Liver (tissue), 9 donors: ENCODE measurements around the gene EYA3. TPM values are rescaled to one million over a fixed set of nuclear protein-coding genes. Genes with fewer than 3 reads are reported as not detected.

Source experiments
- DNase-seq: peaks from one replicate; pipeline ENCODE4 v3.0.0-alpha.2; 2017; ENCODE audit warnings: low spot score
- H3K27ac ChIP-seq, 2 donors: one replicate each; pipeline ENCODE4 v1.7.0; 2013; ENCODE audit warnings: inconsistent platforms in 2 of 2, low read length in 2 of 2, control low read depth in 1 of 2, low read depth in 1 of 2, mild to moderate bottlenecking in 1 of 2
- H3K27me3 ChIP-seq, 4 donors: one replicate each; pipeline versions ENCODE4 v1.6.1 to v1.7.0; 2013; ENCODE audit warnings: low read length in 3 of 4, inconsistent platforms in 1 of 4, mild to moderate bottlenecking in 1 of 4, moderate library complexity in 1 of 4; ENCODE audit not compliant: control insufficient read depth in 4 of 4, insufficient read depth in 4 of 4
- H3K36me3 ChIP-seq, 4 donors: one replicate each; pipeline versions ENCODE4 v1.6.1 to v1.7.0; 2013; ENCODE audit warnings: low read length in 3 of 4, mild to moderate bottlenecking in 3 of 4, low read depth in 1 of 4, moderate library complexity in 1 of 4; ENCODE audit not compliant: control insufficient read depth in 4 of 4, insufficient read depth in 3 of 4
- H3K4me1 ChIP-seq, 4 donors: one replicate each; pipeline versions ENCODE4 v1.6.1 to v1.7.0; 2013; ENCODE audit warnings: low read length in 3 of 4, mild to moderate bottlenecking in 3 of 4, moderate library complexity in 1 of 4; ENCODE audit not compliant: control insufficient read depth in 4 of 4, insufficient read depth in 4 of 4
- H3K4me3 ChIP-seq, 3 donors: one replicate each; pipeline versions ENCODE4 v1.6.1 to v1.7.0; 2013; ENCODE audit warnings: low read length in 3 of 3, control low read depth in 1 of 3, low read depth in 1 of 3, mild to moderate bottlenecking in 1 of 3
- H3K9ac ChIP-seq, 2 donors: one replicate each; pipeline ENCODE4 v1.7.0; 2013; ENCODE audit warnings: low read length in 2 of 2, mild to moderate bottlenecking in 2 of 2, moderate library complexity in 2 of 2, control low read depth in 1 of 2, low read depth in 1 of 2
- H3K9me3 ChIP-seq, 4 donors: one replicate each; pipeline versions ENCODE4 v1.6.1 to v1.7.0; 2013; ENCODE audit warnings: low read length in 3 of 4; ENCODE audit not compliant: control insufficient read depth in 4 of 4
- ATF3 ChIP-seq: IDR thresholded peaks from 2 replicates; pipeline ENCODE4 v1.6.1; 2016; ENCODE audit warnings: antibody characterized with exemption
- CTCF ChIP-seq: fragments of 150-350 bp; IDR thresholded peaks from 2 replicates; pipeline ENCODE4 v1.5.1; 2017; ENCODE audit warnings: improper control_type of control experiment, low read depth, low read length; ENCODE audit not compliant: missing input control
- EGR1 ChIP-seq, 2 donors: IDR thresholded peaks; 2 replicates each; pipeline ENCODE4 v1.6.1; 2016 to 2018; ENCODE audit warnings: antibody characterized with exemption in 2 of 2, low read depth in 2 of 2
- FOXA1 ChIP-seq: IDR thresholded peaks from 2 replicates; pipeline ENCODE4 v1.6.1; 2016; ENCODE audit warnings: antibody characterized with exemption
- FOXA2 ChIP-seq: IDR thresholded peaks from 2 replicates; pipeline ENCODE4 v1.6.1; 2016; ENCODE audit warnings: antibody characterized with exemption
- GABPA ChIP-seq, 2 donors: IDR thresholded peaks in 1 of 2; conservative IDR thresholded peaks in 1 of 2; 2 replicates each; pipeline ENCODE4 v1.6.1; 2016; ENCODE audit warnings: antibody characterized with exemption in 2 of 2, mild to moderate bottlenecking in 1 of 2, moderate library complexity in 1 of 2
- HNF4A ChIP-seq, 2 donors: conservative IDR thresholded peaks; 2 replicates each; pipeline ENCODE4 v1.6.1; 2016; ENCODE audit warnings: antibody characterized with exemption in 2 of 2, mild to moderate bottlenecking in 2 of 2
- HNF4G ChIP-seq: IDR thresholded peaks from 2 replicates; pipeline ENCODE4 v1.6.1; 2016; ENCODE audit warnings: antibody characterized with exemption
- JUND ChIP-seq, 2 donors: IDR thresholded peaks; 2 replicates each; pipeline ENCODE4 v1.6.1; 2016; ENCODE audit warnings: antibody characterized with exemption in 2 of 2
- MAX ChIP-seq: IDR thresholded peaks from 2 replicates; pipeline ENCODE4 v1.6.1; 2016; ENCODE audit warnings: antibody characterized with exemption
- NR2F2 ChIP-seq: IDR thresholded peaks from 2 replicates; pipeline ENCODE4 v1.6.1; 2016; ENCODE audit warnings: antibody characterized with exemption
- RAD21 ChIP-seq, 2 donors: IDR thresholded peaks; 2 replicates each; pipeline ENCODE4 v1.6.1; 2016; ENCODE audit warnings: antibody characterized with exemption in 2 of 2, mild to moderate bottlenecking in 2 of 2
- REST ChIP-seq: IDR thresholded peaks from 2 replicates; pipeline ENCODE4 v1.6.1; 2016; ENCODE audit warnings: antibody characterized with exemption, mild to moderate bottlenecking
- RXRA ChIP-seq, 2 donors: IDR thresholded peaks; 2 replicates each; pipeline ENCODE4 v1.6.1; 2017 to 2018; ENCODE audit warnings: antibody characterized with exemption in 2 of 2, mild to moderate bottlenecking in 1 of 2
- SP1 ChIP-seq: IDR thresholded peaks from 2 replicates; pipeline ENCODE4 v1.6.1; 2018; ENCODE audit warnings: antibody characterized with exemption, mild to moderate bottlenecking
- TAF1 ChIP-seq: conservative IDR thresholded peaks from 2 replicates; pipeline ENCODE4 v1.6.1; 2016; ENCODE audit warnings: antibody characterized with exemption, mild to moderate bottlenecking
- YY1 ChIP-seq: IDR thresholded peaks from 2 replicates; pipeline ENCODE4 v1.6.1; 2016; ENCODE audit warnings: antibody characterized with exemption, mild to moderate bottlenecking
- ZBTB33 ChIP-seq: IDR thresholded peaks from 2 replicates; pipeline ENCODE4 v1.6.1; 2016; ENCODE audit warnings: antibody characterized with exemption
- WGBS: extraction: QIAGEN DNeasy Blood & Tissue Kit; methylation state at CpG from one replicate; pipeline ENCODE4 v1.1.7; 2013; 5-methylcytosine and 5-hydroxymethylcytosine counted together
- polyA plus RNA-seq, 2 donors: library from polyadenylated mRNA; stranded (reverse) in 1 of 2; unstranded in 1 of 2; fragments of 200-250 nt in 1 of 2; fragments of >200 nt in 1 of 2; fragmentation: Nextera tagmentation in 1 of 2; extraction: Ambion mirVana in 1 of 2; gene quantifications; one replicate each; pipeline versions ENCODE4 v1.2.1 to v1.2.3, GENCODE V29; 2013 to 2015
- total RNA-seq, 2 donors: library from RNA; depleted of rRNA; stranded (reverse); fragments of >200 nt; gene quantifications; one replicate each; pipeline ENCODE4 v1.2.3, GENCODE V29; 2014
- donor health status: healthy.
- donor health status: healthy.
- donor health status: healthy.
- donor health status: healthy.
- donor health status: healthy.

Gene EYA3
- total and polyA plus RNA-seq, 4 donors: 3.6 to 12.6 (median 6.0) TPM

- no peaks in the 10 kb centered on the region for H3K27me3 ChIP-seq
- no peaks in the 10 kb centered on the region for H3K9me3 ChIP-seq
- no peak overlapping the region for H3K4me3 ChIP-seq
- no peak for TF ChIP-seq RXRA (IDR thresholded peaks at IDR 0.05)
- TF ChIP-seq FOXA2: no peak
- TF ChIP-seq NR2F2: no peak
- TF ChIP-seq ZBTB33: no peak
- TF ChIP-seq ATF3: no peak
- no peak for TF ChIP-seq HNF4A (conservative IDR thresholded peaks at IDR 0.05)
- H3K9ac ChIP-seq: no peak overlapping the region
- DNase-seq: no peak
- 54% methylated on average over 1 of the region's 1 CpG for WGBS
- H3K27ac ChIP-seq: no peak overlapping the region
- peaks cover 2 to 14% (median 6%) of the 10 kb centered on the region in 4 donors for H3K4me1 ChIP-seq
- H3K36me3 ChIP-seq: no peaks in the 10 kb centered on the region
These were observed 14.5 kb downstream of the EYA3 start for GRCh38 chr1:28073867-28074266.

GRCh38 chr1:28071813-28072212 lies 16.6 kb downstream of the EYA3 start:
- Histone ChIP-seq H3K4me3 (no peak overlapping the region), H3K4me1 (peaks cover 3 to 10% (median 6%) of the 10 kb centered on the region in 4 donors), H3K36me3 (no peaks in the 10 kb centered on the region), H3K27me3 (no peaks in the 10 kb centered on the region), H3K27ac (no peak overlapping the region), H3K9ac (no peak overlapping the region), H3K9me3 (no peaks in the 10 kb centered on the region)
- no peak for TF ChIP-seq JUND (IDR thresholded peaks at IDR 0.05)
- TF ChIP-seq HNF4G: no peak
- TF ChIP-seq HNF4A (conservative IDR thresholded peaks at IDR 0.05): no peak
- no peak for TF ChIP-seq FOXA2
- no peak for TF ChIP-seq RAD21 (IDR thresholded peaks at IDR 0.05)
- no peak for TF ChIP-seq GABPA (IDR thresholded peaks at IDR 0.05 in 1 of 2, conservative IDR thresholded peaks at IDR 0.05 in 1 of 2)
- no peak for TF ChIP-seq TAF1
- no peak for TF ChIP-seq CTCF
- TF ChIP-seq EGR1 (IDR thresholded peaks at IDR 0.05; ENCODE audit: low read depth in 2 of 2): no peak
- no peak for TF ChIP-seq FOXA1
- TF ChIP-seq SP1: no peak
- no peak for TF ChIP-seq NR2F2
- no peak for TF ChIP-seq REST
- no peak for TF ChIP-seq YY1
- TF ChIP-seq RXRA (IDR thresholded peaks at IDR 0.05): no peak
- no peak for TF ChIP-seq MAX
- TF ChIP-seq ATF3: no peak
- no peak for DNase-seq
